OCI-LY7 (cell line): Measurements from ENCODE around the gene ABHD18.

Source experiments
- EZH2phosphoT487 ChIP-seq: fragments of 200-600 bp; sonication (generic); IDR thresholded peaks from 2 replicates; pipeline ENCODE4 v1.6.1; 2018; ENCODE audit warnings: low read depth, borderline replicate concordance, mild to moderate bottlenecking, mixed run types, antibody characterized with exemption, low read length, moderate library complexity, mixed read lengths
- TF ChIP-seq, protein P1 (sequence below): fragments of 200-600 bp; sonication (generic); conservative IDR thresholded peaks from 2 replicates; pipeline ENCODE4 v1.5.1; 2014; ENCODE audit warnings: mild to moderate bottlenecking, antibody characterized with exemption, low read length, moderate library complexity, mixed read lengths

DNA sequence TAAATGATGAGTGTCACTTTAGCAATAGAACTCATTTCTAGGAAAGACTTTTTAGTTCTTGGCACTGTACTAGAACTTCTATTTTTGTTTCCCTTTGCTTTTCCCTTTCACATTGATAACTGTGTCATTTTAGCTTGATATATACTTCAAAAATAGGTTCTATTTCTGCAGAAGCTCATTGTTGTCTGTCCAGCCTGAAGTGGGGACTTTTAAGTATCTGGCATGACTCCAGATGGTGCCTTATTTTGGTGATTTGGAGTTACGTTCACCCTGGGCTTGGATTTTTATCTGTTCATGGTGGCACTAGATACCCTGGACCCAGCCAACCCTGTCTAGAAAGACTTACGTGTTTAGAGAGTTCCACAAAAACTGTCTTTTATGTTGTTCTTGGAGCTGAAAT, 3.4 kb downstream of the ABHD18 start:
- TF ChIP-seq, protein P1, sequence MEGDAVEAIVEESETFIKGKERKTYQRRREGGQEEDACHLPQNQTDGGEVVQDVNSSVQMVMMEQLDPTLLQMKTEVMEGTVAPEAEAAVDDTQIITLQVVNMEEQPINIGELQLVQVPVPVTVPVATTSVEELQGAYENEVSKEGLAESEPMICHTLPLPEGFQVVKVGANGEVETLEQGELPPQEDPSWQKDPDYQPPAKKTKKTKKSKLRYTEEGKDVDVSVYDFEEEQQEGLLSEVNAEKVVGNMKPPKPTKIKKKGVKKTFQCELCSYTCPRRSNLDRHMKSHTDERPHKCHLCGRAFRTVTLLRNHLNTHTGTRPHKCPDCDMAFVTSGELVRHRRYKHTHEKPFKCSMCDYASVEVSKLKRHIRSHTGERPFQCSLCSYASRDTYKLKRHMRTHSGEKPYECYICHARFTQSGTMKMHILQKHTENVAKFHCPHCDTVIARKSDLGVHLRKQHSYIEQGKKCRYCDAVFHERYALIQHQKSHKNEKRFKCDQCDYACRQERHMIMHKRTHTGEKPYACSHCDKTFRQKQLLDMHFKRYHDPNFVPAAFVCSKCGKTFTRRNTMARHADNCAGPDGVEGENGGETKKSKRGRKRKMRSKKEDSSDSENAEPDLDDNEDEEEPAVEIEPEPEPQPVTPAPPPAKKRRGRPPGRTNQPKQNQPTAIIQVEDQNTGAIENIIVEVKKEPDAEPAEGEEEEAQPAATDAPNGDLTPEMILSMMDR = no peak
- TF ChIP-seq EZH2phosphoT487 = no peak
